T47D (cell line): ENCODE data around the gene CNOT4.

Experiments
- DNase-seq, 2 experiments: peaks; one replicate each; pipeline versions ENCODE4 v3.0.0 to v3.0.0-alpha.2; 2011 to 2012; ENCODE audit warnings: low read depth in 1 of 2, low spot score in 1 of 2
- JUND ChIP-seq: IDR thresholded peaks from 2 replicates; pipeline ENCODE4 v1.6.1; 2012; ENCODE audit warnings: low read depth
- in situ Hi-C: cut with HindIII; loops from 2 replicates; pipeline ENCODE4 v1.10.0; 2016; ENCODE audit warnings: low sequenced_read_pairs, low pct_unique_long_range_greater_than_20kb

Gene CNOT4, protein sequence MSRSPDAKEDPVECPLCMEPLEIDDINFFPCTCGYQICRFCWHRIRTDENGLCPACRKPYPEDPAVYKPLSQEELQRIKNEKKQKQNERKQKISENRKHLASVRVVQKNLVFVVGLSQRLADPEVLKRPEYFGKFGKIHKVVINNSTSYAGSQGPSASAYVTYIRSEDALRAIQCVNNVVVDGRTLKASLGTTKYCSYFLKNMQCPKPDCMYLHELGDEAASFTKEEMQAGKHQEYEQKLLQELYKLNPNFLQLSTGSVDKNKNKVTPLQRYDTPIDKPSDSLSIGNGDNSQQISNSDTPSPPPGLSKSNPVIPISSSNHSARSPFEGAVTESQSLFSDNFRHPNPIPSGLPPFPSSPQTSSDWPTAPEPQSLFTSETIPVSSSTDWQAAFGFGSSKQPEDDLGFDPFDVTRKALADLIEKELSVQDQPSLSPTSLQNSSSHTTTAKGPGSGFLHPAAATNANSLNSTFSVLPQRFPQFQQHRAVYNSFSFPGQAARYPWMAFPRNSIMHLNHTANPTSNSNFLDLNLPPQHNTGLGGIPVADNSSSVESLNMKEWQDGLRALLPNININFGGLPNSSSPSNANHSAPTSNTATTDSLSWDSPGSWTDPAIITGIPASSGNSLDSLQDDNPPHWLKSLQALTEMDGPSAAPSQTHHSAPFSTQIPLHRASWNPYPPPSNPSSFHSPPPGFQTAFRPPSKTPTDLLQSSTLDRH

GRCh38 chr7:135509839-135510591 is at the start of gene CNOT4:
Gene CNOT4 (minus strand): TSS chr7:135510102. CDS start chr7:135438331, 71,771 bp downstream.
- in situ Hi-C loops = no loop called here
- peak; percentile 61 to 94 for DNase-seq
- no peak for TF ChIP-seq JUND

- no peak for DNase-seq
These were observed 49.0 kb upstream of the CNOT4 start for GRCh38 chr7:135558881-135559280.

GRCh38 chr7:135558337-135558767 is 48.5 kb upstream of the CNOT4 start:
- in situ Hi-C loops = no loop called here
- DNase-seq = peak; percentile 33 to 81
- TF ChIP-seq JUND = no peak

More at GRCh38 chr7:135558881-135559280, 49.0 kb upstream of the CNOT4 start:
- no peak for TF ChIP-seq JUND
- in situ Hi-C loops = no loop called here

DNA sequence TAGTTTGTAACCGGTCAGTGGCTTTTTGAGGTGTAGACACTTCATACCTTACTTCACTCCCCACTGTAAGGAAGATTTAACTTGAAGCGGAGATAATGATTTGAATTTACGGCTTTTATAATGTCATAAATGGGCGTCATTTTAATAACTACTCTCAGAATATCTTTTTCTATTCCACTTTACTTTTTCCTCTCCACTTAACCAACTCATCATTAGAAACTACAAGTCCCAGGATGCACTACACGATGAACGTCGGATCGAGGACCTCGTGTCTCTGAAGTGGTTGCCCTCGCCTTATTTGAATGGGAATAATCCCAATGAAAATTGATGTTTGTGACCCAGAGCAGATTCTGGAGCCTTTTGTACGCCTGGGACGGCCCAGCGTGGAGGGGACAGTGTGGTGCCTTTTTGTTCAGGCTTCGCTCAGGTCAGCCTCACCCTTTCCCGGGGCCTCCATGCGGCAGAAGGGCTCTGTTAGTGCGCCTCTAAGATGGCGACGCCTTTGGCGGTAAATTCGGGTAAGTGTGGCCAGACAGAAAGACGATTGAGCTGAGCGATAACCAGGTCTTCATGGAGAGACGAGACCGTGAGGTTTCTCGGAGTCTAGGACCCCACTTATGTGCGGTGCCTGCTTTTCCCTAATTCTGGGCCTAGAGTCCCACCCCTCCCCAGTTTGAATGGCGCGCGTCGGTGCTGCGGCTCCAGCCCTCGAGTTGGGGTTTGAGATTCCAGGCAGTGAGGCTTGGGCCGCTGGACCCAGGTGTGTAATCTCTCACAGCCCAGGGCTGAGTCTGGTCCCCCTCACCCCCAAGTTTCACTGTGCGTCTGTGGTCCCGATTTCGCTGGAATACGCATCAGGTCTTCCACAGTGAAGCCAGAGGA is 47.8 kb upstream of the CNOT4 start, which contains the start of gene NUP205:
Gene NUP205, plus strand, starts transcription at position 463 of the 882 bp plus-strand sequence. Its CDS starts 28 bp downstream, at position 491.
- peak; percentile 41 to 85 for DNase-seq
- no peak for TF ChIP-seq JUND
- in situ Hi-C loops = no loop called here

DNA sequence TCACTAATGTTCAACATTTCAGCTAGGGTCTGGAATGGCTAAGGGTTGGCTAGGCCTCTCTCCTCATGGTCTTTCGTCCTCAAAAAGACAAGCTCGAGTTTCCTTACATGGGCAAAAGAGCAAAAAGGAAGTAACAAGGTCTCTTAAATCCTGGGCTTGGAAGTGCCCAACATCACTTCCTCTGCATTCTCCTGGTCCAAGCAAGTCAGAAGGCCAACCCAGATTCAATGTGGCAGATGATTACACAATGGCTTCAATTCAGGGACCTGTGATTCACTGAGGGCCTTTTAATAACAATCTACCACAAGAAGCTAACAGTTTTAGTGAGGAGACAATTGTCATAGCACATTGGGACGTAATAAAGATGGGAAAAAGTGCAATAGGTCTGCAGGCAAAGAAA is 43.4 kb upstream of the CNOT4 start:
- no peak for TF ChIP-seq JUND
- no peak for DNase-seq
- in situ Hi-C loops = no loop called here

- in situ Hi-C loops = no loop called here
- TF ChIP-seq JUND = no peak
- no peak for DNase-seq
These were observed 42.2 kb upstream of the CNOT4 start for GRCh38 chr7:135552148-135552547.

DNA sequence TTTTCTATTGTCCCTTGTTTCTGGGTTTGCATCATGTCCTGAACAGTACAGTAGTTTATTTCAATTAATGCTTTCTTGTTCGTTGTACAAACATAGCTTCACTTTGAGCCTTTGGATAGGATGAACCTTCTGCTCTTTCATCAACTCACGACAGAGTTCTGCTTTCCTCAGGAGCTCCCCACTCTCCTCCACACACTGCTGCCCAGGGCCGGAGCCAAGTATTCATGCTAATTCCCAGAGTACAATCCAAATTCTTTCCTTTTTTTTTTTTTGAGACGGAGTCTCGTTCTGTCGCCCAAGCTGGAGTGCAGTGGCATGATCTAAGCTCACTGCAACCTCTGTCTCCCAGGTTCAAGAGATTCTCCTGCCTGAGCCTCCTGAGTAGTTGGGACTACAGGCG is 40.3 kb upstream of the CNOT4 start:
- no peak for TF ChIP-seq JUND
- in situ Hi-C loops = no loop called here
- DNase-seq = no peak

DNA sequence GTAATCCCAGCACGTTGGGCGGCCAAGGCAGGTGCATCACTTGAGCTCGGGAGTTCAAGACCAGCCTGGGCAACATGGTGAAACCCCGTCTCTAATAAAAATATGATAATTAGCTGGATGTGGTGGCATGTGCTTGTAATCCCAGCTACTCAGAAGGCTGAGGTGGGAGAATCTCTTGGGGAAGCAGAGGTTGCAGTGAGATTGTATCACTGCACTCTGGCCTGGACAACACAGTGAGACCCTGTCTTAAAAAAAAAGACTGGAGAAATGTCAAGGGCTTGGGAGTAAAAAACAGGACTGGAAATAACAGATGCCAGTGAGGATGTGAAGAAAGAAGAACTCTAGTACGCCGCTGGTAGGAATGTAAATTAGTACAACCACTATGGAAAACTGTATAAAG is 31.1 kb upstream of the CNOT4 start:
- in situ Hi-C loops = no loop called here
- no peak for DNase-seq
- no peak for TF ChIP-seq JUND

- in situ Hi-C loops = no loop called here
- no peak for TF ChIP-seq JUND
- DNase-seq = peak in 1 of 2 experiments; percentile 36
These were observed 29.7 kb upstream of the CNOT4 start for GRCh38 chr7:135539629-135540028.

GRCh38 chr7:135538376-135538775 is 28.5 kb upstream of the CNOT4 start:
- no peak for DNase-seq
- in situ Hi-C loops = no loop called here
- TF ChIP-seq JUND = no peak

GRCh38 chr7:135537905-135538304 is 28.0 kb upstream of the CNOT4 start:
- DNase-seq = peak in 1 of 2 experiments; percentile 39
- TF ChIP-seq JUND = no peak
- in situ Hi-C loops = no loop called here

- no peak for TF ChIP-seq JUND
- in situ Hi-C loops = no loop called here
These were observed 27.6 kb upstream of the CNOT4 start for GRCh38 chr7:135537453-135537852.

More at GRCh38 chr7:135537453-135537852, 27.6 kb upstream of the CNOT4 start:
- no peak for DNase-seq
